Activated effector memory CD4-positive, alpha-beta T cell treated with anti-CD3 and anti-CD28 coated beads, Interleukin-2, amount 50 U/mL, for 16 hours (primary cell): ENCODE results near the gene DMKN.
"Not testable (repeated sequence)": the region's sequence is repeated elsewhere in the genome, so short reads cannot be mapped to it uniquely, and the experiment has no call there.

ENCODE experiments used
- DNase-seq: peaks from one replicate; pipeline ENCODE4 v3.0.0-alpha.2; 2020

Gene DMKN

DNA sequence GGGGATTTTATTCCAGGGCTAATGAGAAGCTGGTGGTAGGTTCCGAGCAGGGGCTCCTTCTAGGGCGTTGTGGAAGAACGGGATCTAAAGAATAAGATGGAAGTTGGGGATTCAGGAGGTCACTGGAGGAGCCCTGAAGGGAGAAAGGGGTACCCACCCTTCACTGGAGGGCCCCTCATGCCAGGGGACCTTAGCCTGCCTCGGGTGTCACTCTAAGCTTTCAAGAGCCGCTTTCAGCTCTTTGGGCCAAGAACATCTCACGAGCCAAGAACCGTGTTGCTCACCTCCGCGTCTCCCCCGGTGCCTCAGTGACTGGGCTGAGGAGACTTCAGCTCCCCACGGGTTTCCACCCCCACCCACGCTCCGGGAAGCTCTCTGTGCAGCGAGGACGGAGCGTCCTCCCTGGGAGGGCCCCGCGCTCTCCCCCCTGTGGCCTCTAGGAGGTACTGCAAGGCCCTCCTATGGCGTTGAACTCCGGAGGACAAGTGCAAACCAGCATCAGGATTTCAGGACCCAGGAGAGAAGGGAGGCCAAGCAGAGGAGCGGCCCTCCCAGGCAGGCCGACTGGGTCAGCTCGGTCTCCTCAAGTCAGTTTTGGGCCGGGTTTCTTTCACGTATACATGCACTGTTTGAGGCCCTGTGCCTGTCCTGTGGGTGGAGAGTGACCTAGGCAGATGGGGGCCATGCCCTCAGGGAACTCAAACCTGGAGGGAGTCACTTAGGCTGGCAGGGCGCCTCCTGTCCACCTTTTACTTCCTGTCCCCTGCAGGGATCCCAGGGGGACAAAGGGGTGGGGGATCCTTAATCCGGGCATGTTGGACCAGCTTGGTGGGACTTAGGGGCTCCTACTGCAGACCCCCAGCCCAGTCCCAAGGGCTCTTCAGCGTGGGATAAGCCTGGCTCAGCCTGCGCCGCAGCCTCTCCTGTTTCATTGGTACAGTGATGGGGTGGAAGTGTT lies 18.1 kb downstream of the DMKN start:
- peak; percentile 90 for DNase-seq

DNA sequence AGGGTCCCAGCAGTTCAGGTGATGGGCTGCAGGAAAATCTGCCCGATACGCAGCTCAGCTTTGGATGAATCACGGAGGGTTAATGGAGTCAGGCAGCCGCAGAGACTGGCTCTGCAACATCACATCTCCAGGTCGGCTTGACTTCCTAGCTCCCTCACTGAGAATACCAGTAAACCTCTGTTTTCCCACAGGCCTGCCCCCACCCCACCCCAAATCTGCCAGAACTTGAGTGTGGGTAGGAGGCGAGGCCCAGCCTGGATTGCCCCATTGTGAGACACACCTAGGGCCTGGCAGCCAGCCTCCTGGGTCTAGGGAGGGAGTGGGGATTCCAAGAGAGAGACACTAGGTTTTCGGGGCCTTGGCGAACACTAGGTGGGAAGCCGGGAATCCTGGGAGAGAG lies 19.5 kb downstream of the DMKN start:
- no peak for DNase-seq

DNA sequence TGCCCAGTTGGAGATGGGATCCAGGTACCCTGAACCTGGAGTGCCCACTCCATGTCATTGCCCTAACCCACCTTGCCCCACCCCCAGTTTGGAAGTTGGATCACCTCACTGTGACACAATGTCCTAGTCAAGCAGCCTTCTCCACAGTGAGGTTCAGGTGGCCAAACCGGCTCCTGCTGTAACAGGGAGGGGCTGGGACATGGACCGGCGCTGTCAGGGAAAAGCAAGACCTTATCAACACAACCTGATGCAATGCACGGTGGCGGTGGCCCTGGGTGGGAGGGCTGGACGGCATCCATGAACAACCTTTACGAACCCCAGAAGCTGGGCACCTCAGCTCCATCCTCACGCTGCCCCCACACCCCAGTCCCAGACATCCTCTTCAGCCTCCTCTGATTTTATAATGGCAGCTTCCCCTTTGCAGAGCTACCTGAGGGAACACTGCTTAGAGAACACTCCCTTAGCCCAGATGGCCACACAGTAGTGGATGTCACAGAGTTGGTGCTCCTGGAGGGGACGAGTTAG lies 21.6 kb downstream of the DMKN start:
- no peak for DNase-seq

DNA sequence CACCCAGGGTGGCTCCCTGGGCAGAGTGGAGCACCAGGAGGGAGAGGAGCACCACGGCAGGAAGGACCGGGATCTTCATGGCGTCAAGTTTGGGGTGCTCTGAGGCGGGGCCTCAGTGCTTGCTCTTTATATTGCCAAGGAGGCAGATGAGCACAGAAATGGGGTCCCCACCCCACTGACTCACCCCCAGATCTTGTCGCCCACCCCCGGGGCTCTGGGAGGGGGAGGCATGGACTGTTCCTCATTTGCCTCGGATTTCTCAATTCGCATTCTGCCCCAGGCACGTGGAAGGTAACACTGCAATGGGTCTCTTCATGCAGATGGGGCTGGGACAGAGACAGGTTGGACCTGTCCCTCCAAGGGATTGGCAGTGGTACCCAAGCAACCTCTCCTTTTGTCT lies 23.1 kb downstream of the DMKN start, which contains the start of gene KRTDAP:
Gene KRTDAP, minus strand, starts transcription at position 101 of the 400 bp plus-strand sequence. Its CDS starts 22 bp downstream, at position 79.
- peak; percentile 28 for DNase-seq

DNA sequence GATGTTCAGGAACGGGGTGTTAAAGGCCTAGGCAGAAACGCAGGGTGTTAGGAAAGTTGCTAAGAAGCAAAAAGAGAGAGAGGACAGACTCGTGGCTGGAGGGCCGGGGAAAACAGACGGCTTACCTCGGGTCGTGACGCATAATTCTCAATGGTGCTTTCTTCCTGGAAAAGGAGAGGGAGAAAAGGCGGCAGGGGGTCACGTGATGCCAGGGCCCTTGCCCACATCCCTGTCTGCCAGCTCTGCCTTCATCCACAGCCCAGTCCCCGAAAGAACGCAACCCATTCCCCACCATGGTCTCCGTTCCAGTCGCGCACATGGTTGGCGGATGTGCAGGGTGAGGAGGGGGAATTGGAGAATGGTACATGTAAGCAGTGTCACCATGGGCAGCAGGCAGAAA lies 24.8 kb downstream of the DMKN start:
- DNase-seq = peak; percentile 28

DNA sequence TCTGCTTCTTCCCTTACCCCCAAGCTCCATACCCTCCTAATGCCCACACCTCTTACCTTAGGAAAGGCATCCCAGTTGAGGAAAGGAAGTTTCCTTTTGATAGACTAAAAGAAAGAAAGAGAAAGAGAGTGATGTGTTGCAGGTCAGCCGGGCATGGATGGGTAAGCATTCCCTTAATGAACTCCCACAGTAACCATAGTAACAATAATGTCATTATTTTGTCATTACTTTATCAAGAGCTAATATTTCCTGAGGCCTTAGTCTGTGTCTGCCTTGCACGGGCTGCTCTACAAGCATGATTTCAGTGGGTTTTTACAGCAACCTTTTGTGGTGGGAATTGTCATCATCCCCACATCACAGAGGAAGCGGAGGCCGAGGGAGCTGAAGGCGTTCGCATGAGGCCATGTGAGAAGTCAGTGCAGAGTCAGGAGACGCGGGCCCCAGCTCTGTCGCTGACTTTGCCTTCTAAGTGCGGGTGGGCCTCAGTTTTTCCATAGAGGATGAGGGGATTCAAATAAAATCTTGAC lies 25.7 kb downstream of the DMKN start:
- no peak for DNase-seq

DNA sequence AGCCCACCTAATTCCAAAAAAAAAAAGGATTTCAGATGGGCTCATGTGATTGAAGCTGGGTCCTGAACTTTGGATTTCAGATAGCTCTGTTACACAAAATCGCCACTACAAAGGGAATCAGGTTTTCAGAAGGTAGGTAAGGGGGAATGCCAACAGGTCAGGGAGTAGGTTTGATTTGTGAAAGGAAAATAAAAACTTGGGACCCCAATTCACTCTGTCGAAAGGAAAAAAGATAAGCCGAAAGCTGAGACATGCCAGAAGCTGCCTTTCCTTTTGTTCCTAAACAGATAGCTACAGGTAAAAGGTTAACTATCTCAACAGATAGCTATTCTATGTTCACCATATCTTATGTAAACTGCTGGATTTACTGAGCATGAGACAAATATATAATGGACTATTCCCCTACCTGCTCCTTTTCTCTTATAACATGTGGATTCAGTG lies 27.2 kb downstream of the DMKN start:
- no peak for DNase-seq

DNA sequence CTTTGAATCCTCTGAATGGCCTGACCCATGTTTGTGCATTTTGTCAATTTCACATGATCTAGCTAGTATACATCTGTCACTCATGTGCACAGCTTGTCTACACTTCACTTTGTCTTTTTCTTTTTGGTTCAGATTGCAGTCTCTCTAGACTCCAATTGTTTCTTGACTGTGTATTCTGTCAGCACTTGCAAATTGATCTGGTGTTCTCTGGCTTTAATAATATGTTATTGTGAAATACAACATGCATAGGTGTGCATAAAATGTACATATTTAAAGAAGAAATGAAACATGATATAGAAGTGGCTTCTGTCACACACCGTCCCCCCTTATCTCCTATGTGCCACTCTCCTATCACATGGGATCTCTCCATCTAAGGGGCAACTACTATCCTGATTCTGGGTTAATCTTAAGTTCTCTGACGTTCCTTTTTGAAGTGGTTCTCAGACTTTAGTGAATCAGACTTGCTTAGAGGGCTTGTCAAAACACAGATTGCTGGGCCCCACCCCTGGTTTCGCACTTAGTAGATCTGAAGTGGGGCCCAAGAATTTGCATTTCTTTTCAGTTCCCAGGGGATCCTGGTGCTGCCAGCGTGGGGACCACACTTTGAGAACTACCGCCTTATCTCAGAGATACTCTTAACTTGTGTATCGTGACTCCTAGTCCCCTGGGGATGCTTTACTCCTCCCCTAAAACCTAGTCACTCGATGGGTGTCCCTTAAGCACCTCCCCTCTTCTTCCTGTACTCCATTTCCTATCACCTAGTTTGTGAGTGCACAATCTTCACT lies 29.0 kb downstream of the DMKN start:
- peak; percentile 55 for DNase-seq

DNA sequence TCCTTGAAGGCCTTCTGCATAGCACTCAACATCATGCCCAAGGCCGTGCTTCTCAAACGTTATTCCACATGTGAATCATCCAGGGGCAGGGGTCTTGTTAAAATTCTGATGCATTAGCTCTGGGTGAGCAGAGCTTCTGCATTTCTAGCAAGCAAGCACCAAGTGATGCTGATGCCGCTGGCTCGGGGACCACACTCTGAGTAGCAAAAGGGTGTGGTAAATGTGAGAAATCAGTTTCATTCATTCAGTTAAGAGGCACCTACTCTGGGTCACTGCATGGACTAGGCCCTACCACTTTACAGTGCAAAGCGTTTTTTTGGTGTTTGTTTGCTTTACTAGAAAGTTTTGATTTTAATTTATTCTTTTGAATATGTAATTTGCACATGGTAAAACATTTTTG lies 30.4 kb downstream of the DMKN start:
- DNase-seq = peak; percentile 43

DNA sequence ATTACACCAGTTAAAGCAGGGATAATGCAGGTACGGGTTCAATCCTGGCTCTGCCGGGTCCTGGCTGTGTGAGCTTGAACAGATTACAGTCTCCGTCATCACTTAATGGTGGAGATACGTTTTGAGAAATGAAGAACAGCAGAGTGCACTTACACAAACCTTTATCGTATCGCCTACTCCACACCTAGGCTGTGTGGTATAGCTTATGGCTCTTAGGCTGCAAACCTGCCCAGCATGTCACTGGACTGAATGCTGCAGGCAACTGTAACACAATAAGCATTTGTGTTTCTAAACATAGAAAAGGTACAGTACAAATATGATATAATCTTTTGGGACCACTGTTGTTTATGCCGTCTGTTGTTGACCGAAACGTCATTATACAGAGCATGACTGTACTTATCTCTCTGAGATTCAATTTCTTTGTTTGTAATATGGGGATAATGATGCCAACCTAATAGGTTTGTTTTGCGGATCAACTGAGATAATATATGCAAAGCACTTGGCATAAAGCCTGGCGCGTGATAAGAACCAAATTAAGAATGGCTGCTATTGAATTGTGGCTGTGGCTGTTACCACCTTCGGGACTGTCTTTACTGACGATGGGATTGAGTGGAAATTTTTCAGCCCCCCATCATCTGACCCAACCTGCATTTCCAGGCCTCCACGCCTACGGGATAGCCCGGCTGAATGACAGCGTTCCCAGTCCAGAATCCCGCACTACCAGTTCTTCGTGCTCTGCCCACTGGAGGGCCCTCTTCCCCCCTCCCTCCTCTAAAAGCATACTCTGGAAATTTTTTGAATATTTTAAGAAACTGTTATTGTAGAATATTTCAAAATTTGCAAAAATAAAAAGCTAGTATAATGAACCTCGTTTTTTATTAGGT lies 34.4 kb downstream of the DMKN start:
- peak; percentile 33 for DNase-seq

DNA sequence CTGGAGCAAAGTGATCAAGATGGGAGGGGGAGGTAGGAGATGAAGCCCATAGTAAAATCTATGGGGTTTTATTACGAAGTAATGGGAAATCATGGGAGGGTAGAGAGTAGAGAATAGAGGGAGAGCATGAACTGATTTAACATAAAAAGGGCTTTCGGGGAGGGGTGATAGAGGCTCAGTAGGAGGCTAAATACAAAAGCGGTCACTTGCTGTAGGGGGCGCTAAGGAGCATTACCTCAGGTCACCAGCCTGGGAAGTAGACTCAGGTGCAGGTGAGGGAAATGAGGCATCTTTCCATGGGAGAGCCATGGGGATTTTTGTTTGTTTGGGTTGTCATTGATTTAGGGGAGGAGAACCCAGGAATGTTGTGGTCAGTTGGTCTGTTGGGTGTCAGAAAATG lies 37.3 kb downstream of the DMKN start:
- no peak for DNase-seq

DNA sequence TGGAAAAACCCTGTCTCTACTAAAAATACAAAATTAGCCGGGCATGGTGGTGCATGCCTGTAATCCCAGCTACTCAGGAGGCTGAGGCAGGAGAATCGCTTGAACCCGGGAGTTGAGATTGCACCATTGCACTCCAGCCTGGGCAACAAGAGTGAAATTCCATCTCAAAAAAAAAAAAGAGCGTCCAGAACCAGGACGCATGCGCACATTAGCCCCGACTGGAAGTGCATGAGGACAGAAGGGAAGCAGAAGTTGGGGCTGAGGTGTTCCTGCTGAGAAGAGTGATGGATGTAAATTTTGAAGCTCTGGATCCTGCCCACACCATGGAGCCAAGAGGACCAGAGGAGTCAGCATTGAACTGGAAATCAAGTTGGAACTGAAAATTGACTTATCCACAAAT lies 38.9 kb downstream of the DMKN start:
- DNase-seq = peak; percentile 14

DNA sequence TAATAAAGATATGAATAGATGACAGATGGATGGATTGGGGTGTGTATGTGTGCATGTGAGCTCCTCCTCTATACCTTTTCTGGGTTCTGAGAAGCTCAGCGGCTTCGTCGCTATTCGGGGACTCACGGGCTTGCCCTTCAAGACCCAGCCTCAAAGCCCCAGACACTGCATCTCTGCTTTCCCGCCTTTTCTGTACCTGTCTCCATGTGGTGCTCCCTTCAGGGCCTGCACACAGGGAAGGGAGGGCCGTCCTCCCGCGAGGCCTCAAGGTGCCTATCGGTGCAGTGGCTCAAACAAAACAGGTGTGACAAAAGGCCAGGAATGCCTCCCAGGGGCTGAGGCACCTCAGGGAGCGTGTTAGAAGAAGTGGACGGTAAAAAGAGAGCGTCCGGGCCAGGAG lies 39.3 kb downstream of the DMKN start:
- DNase-seq = no peak

DNA sequence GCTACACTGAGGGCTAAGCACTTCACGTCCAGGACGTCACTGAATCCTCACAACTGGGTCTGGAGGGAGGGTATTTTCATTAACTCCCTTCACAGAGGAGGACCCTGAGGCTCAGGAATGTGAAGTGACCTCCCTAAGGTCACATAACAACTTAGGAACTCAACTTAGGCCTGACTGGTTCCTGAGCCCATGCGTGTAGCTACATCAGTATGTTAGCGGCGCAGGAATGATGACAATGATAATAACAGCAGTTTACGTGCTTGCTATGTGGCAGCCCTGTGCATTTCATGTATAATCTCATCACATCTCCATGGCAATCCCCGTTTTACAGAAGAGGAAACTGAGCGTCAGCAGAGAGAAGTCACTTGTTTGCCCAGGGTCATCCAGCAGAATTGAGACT lies 41.5 kb downstream of the DMKN start:
- peak; percentile 21 for DNase-seq

DNA sequence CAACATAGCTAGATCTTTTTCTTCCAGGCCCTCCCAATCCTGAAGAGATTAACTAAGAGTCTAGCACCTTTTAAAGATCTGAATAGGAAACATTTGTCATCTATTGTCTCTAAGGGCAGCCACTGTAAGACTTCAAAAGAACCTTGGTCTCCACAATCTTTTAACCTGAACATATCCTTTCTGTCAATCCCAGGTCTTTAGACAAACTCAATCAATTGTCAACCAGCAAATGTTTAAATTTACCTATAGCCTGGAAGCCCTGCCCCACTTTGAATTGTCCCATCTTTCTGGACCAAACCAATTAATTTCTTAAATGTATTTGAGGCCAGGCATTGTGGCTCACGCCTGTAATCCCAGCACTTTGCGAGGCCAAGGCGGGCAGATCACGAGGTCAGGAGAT lies 42.4 kb downstream of the DMKN start:
- DNase-seq = not testable (repeated sequence)

DNA sequence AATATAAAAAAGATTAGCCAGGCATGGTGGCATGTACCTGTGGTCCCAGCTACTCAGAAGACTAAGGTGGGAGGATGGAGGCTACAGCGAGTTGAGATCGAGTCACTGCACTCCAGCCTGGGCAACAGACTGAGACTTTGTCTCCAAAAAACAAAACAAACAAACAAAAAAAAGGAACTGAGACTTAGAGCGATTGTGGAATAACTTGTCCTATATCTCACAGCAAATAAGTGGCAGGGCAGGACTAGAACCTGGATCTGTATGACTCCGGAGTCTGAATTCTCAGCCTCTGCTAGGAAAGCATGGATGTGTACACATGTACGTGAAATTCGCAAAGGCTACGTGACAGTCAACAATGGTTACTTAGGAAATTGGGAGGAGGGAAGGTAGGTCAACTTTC lies 43.3 kb downstream of the DMKN start:
- DNase-seq = no peak

DNA sequence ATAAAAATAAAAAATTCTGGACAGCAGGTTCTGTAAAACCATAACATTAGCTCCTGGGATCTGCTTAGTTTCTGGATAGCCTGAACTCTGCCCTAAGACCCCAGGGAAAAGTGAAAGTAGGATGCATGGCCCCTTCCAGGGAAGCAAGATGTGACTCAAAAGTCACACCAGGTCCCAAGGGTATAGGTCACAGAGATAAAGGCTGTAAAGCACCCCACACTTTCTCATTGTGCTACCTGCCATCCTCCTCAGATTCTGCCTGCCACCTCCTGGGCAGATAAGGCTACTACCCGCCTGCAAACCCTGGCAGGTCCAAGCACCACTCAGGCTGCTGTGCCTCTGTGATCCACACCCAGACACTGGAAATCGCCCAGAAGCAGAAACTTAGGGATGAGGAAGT lies 44.8 kb downstream of the DMKN start:
- peak; percentile 86 for DNase-seq

DNA sequence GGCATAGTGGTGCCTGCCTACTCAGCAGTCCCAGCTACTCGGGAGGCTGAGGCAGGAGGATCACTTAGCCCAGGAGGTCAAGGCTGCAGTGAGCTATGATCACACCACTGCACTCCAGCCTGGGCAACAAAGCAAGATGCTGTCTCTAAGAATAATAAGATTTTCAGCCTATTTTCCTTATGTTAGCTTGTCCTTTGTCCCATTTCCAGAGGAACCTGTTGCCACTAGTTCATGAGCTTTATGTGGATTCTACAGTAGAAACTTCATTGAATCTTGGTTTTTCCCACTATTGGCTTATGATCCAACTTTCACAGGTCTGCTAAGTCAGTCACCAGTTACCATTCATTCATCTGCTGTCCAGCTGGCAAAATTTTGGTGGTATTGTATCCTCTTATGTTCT lies 47.2 kb downstream of the DMKN start:
- no peak for DNase-seq

DNA sequence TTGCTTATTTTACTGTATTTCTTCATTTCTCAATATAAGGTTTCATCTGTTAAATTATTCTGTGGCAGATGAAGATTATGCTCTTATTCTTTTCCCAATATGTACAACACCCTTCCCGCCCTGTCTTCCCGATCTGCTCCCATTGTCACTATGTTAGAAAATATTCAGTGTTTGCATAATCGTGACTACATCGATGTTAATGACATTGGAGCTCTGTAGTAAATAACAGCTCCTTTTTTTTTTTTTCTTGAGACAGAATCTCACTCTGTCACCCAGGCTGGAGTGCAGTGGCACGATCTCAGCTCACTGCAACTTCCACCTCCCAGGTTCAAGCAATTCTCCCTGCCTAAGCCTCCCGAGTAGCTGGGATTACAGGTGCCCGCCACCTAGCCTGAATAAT lies 50.5 kb downstream of the DMKN start:
- not testable (repeated sequence) for DNase-seq

DNA sequence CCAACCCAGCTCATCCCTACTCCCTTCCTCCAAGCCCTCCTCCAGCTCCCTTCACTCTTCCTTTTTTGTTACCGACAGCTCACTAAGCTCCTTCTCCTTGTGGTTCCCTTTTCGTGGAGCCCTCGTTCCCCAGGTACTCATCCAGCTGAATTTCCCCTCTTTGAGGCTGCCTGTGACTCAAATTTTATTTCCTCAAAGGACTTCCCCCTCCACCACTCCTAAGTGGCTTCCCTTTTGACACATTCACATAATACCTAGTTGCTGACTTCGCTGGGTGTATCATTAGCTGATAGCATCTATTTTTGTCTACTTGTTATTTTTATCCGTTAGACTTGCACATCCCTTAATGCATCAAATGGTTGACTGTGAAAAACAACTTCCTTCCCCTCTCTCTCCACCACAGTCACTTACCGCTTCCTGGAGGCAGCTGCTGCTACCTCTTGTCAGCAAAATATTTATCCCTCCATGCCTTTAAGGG lies 50.9 kb downstream of the DMKN start:
- peak; percentile 77 for DNase-seq

DNA sequence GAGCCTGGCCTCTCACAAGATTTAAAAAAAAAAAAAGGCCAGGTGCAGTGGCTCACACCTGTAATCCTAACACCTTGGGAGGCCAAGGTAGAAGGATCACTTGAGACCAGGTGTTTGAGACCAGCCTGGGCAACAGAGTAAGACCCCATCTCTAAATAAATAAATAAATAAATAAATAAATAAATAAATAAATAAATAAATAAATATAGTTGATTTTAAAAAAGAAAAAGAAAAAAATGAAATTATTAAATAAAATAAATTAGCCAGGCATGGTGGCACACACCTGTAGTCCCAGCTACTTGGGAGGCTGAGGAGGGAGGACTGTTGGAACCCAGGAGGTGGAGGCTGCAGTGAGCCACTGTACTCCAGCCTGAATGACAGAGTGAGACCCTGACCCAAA lies 51.7 kb downstream of the DMKN start:
- DNase-seq = peak; percentile 33

DNA sequence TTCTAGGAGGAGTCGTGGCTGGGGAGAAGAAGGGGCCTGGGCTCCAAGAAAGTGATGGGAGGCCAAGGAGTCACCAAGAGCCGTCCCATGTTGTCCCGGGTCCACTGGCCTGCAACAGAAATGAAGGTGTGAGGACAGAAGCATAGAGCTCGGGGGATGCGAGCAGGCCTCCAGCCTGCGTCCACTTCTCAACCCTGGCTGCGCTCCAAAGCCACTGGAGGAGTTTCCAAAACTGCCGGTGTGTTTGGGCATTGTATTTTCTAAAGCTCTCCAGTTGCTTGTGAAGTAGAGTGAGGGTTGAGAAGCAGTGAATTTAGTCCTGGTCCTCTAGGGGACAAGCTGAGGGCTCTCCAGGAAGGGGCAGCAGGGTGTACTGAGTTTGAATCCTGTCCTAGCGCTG lies 52.4 kb downstream of the DMKN start:
- DNase-seq = peak; percentile 48
